GM19397 (cell line): ENCODE measurements around the gene ROMO1.
"Not testable (repeated sequence)": the region's sequence is repeated elsewhere in the genome, so short reads cannot be mapped to it uniquely, and the experiment has no call there.

ENCODE experiments used
- ATAC-seq: cut with Tn5 transposase; IDR thresholded peaks from one replicate; pipeline ENCODE4 v1.9.1; 2021; ENCODE audit warnings: mild to moderate bottlenecking, moderate library complexity; ENCODE audit not compliant: unreplicated experiment

The ROMO1 gene

GRCh38 chr20:35744492-35744841 is 45.3 kb downstream of the ROMO1 start:
- not testable (repeated sequence) for ATAC-seq
